ENCODE data around the gene CD74. TPM values are rescaled to one million over a fixed set of nuclear protein-coding genes. Genes with fewer than 3 reads are reported as not detected.

Gene CD74
- total and polyA plus RNA-seq, 2 of the 8 experiments (the other 6 are each of a cell fraction or from before 2014, with no cell fraction given) = 45.9 to 61.0 TPM

GRCh38 chr5:150376799-150377771, 35.6 kb downstream of the CD74 start:
- Histone ChIP-seq H3K4me2 (ENCODE audit: insufficient read depth in 1 of 2, low read depth in 2 of 2, low read length in 2 of 2) (no peak overlapping the region), H3K9ac (replicated peaks in 1 of 4; ENCODE audit: extremely low read depth in 1 of 4, low read depth in 3 of 4, low read length in 3 of 4) (no peak overlapping the region), H3K4me1 (replicated peaks in 1 of 4; ENCODE audit: control insufficient read depth in 3 of 4, insufficient read depth in 4 of 4, low read length in 3 of 4) (no peaks in the 10 kb centered on the region), H3K27ac (ENCODE audit: low read depth, low read length) (no peak overlapping the region), H2BK12ac (ENCODE audit: low read depth, low read length) (no peak overlapping the region), H3K4me3 (ENCODE audit: extremely low read depth in 1 of 4, insufficient read depth in 2 of 4, low read depth in 3 of 4, low read length in 4 of 4) (no peak overlapping the region), H3K18ac (ENCODE audit: extremely low read depth, low read length) (no peak overlapping the region), H2AFZ (ENCODE audit: low read length) (no peak overlapping the region), H4K8ac (ENCODE audit: extremely low read depth, insufficient read depth, low read length) (no peak overlapping the region; the same call in 1 of the 2 replicates), H3K36me3 (ENCODE audit: control insufficient read depth in 2 of 4, insufficient read depth in 4 of 4, low read length in 3 of 4) (peaks cover 71 to 96% (median 92%) of the 10 kb centered on the region in 4 experiments), H3K14ac (ENCODE audit: insufficient read length) (no peak overlapping the region), H2BK20ac (ENCODE audit: low read length) (no peak overlapping the region), H3K79me1 (ENCODE audit: low read depth, low read length) (no peaks in the 10 kb centered on the region), H3K27me3 (replicated peaks in 1 of 4; ENCODE audit: control insufficient read depth in 3 of 4, extremely low read depth in 1 of 4, insufficient read depth in 3 of 4, low read length in 3 of 4) (no peaks in the 10 kb centered on the region), H3K23me2 (ENCODE audit: low read depth, low read length) (no peaks in the 10 kb centered on the region), H3K23ac (ENCODE audit: insufficient read length) (no peak overlapping the region), H4K20me1 (replicated peaks in 1 of 2; ENCODE audit: control insufficient read depth in 1 of 2, insufficient read depth in 2 of 2, low read length in 2 of 2) (peaks cover 12 to 16% of the 10 kb centered on the region in 2 experiments), H3K79me2 (ENCODE audit: control insufficient read depth in 1 of 2, insufficient read depth in 2 of 2, low read length in 2 of 2) (no peaks in the 10 kb centered on the region), H4K91ac (replicated peaks; ENCODE audit: insufficient read length, low read length) (no peak overlapping the region), H2AK5ac (ENCODE audit: low read depth, low read length) (no peak overlapping the region), H3K4ac (replicated peaks; ENCODE audit: insufficient read length, low read depth, low read length) (no peak overlapping the region), H4K5ac (ENCODE audit: insufficient read length, low read depth, low read length) (no peak overlapping the region), H2BK120ac (replicated peaks; ENCODE audit: low read depth, low read length) (no peak overlapping the region), H3K56ac (replicated peaks; ENCODE audit: insufficient read length, low read depth, low read length) (no peak overlapping the region), H2BK5ac (ENCODE audit: low read depth, low read length) (no peak overlapping the region), H2BK15ac (ENCODE audit: low read length) (no peak overlapping the region), H3K9me3 (ENCODE audit: insufficient read depth in 2 of 2, low read depth in 1 of 2, low read length in 1 of 2) (no peaks in the 10 kb centered on the region)
- ChIA-PET POLR2A (ENCODE audit: partially characterized antibody) (interaction anchor here (0.7 to 32.3 kb wide), 5 partner anchors 14 to 67 kb away, joined by 3 to 455 read pairs (median 6); partner anchors contain the start of genes CD74 and TCOF1), CTCF (ENCODE audit: partially characterized antibody) (interaction anchor here (0.6 to 21.5 kb wide), 7 partner anchors 10 to 63 kb away, joined by 3 to 274 read pairs (median 7); no protein-coding TSS in a partner anchor)
- no peak for FAIRE-seq
- DNase-seq (ENCODE audit: low read depth in 1 of 2, low spot score in 2 of 2) = no peak
- 79% methylated on average over 10 of the region's 10 CpGs; no CpG with 5 or more reads in 1 of the 2 experiments for WGBS, 2 experiments (ENCODE audit: extremely low coverage in 1 of 2, insufficient coverage in 1 of 2, insufficient read length in 1 of 2, insufficient replicate concordance in 2 of 2, low coverage in 1 of 2, low lambda C conversion rate in 2 of 2, missing lambda C conversion rate in 1 of 2)
